HFF-Myc (cell line): ENCODE results near the gene LRIT2.

Source experiments
- DNase-seq: peaks from one replicate; pipeline ENCODE4 v3.0.0-alpha.2; 2011; ENCODE audit warnings: low read depth; ENCODE audit errors: extremely low read depth
- H3K4me3 ChIP-seq: replicated peaks from 2 replicates; pipeline ENCODE4 v1.5.1; 2011; ENCODE audit warnings: low read depth, mild to moderate bottlenecking, control low read depth, low read length
- TF ChIP-seq, protein P1 (sequence below): IDR thresholded peaks from 2 replicates; pipeline ENCODE4 v1.5.1; 2012; ENCODE audit warnings: mild to moderate bottlenecking, low read depth, low read length, control low read depth; ENCODE audit errors: missing control alignments

LRIT2 gene

GRCh38 chr10:84201682-84202081 lies 23.7 kb downstream of the LRIT2 start:
- no peak for DNase-seq
- H3K4me3 ChIP-seq, result no peak overlapping the region
- TF ChIP-seq, protein P1, sequence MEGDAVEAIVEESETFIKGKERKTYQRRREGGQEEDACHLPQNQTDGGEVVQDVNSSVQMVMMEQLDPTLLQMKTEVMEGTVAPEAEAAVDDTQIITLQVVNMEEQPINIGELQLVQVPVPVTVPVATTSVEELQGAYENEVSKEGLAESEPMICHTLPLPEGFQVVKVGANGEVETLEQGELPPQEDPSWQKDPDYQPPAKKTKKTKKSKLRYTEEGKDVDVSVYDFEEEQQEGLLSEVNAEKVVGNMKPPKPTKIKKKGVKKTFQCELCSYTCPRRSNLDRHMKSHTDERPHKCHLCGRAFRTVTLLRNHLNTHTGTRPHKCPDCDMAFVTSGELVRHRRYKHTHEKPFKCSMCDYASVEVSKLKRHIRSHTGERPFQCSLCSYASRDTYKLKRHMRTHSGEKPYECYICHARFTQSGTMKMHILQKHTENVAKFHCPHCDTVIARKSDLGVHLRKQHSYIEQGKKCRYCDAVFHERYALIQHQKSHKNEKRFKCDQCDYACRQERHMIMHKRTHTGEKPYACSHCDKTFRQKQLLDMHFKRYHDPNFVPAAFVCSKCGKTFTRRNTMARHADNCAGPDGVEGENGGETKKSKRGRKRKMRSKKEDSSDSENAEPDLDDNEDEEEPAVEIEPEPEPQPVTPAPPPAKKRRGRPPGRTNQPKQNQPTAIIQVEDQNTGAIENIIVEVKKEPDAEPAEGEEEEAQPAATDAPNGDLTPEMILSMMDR, result no peak

DNA sequence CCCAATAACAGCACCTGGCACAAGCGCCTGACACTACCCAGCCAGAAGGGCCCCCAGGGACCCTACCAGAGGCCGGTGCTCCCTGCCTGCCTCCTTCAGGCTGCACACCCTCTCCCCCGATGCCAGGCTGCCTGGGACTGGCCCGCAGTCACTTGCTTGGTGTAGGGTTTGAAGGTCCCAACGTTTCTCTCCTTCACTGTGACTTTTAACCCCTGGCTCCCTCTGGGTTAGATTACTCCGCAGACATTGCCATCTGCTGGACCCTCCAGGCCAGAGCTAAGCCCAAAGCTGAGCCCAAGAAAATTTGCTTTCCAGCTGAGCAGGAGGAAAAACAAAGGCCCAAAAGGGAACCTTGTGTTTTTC lies 24.1 kb downstream of the LRIT2 start:
- H3K4me3 ChIP-seq, result no peak overlapping the region
- TF ChIP-seq, protein P1, result no peak
- DNase-seq, result no peak

- no peak for DNase-seq
- H3K4me3 ChIP-seq, result no peak overlapping the region
- TF ChIP-seq, protein P1, result no peak
Measured at GRCh38 chr10:84200537-84201243, 24.7 kb downstream of the LRIT2 start.

GRCh38 chr10:84198206-84198915 lies 27.0 kb downstream of the LRIT2 start:
- no peak overlapping the region for H3K4me3 ChIP-seq
- DNase-seq, result no peak
- TF ChIP-seq, protein P1, result no peak

- TF ChIP-seq, protein P1, result no peak
- H3K4me3 ChIP-seq, result no peak overlapping the region
Measured at GRCh38 chr10:84197643-84198042, 27.7 kb downstream of the LRIT2 start.

GRCh38 chr10:84196941-84197340 lies 28.4 kb downstream of the LRIT2 start:
- no peak for DNase-seq
- no peak overlapping the region for H3K4me3 ChIP-seq
- TF ChIP-seq, protein P1, result no peak

More at GRCh38 chr10:84197643-84198042, 27.7 kb downstream of the LRIT2 start:
- no peak for DNase-seq
